Neural cell (in vitro differentiated cells): ENCODE data around the gene LIMCH1.
A peak's percentile ranks its signal among the peaks of the same experiment; 100 is the strongest.

Experiments used
- CTCF ChIP-seq: fragments of 450-650 bp; IDR thresholded peaks from 2 replicates; pipeline ENCODE4 v1.5.1; 2014; ENCODE audit warnings: antibody characterized with exemption, mild to moderate bottlenecking, moderate library complexity; ENCODE audit not compliant: poor library complexity, severe bottlenecking
- EZH2 ChIP-seq: fragments of 200-600, 300-800 bp; shearing (Covaris generic), sonication (generic); IDR thresholded peaks from 2 replicates; pipeline ENCODE4 v1.6.1; 2014; ENCODE audit warnings: antibody characterized with exemption, low read length, borderline replicate concordance, mild to moderate bottlenecking; ENCODE audit not compliant: insufficient read depth, poor library complexity, severe bottlenecking
- POLR2AphosphoS5 ChIP-seq: IDR thresholded peaks from 2 replicates; pipeline ENCODE4 v1.6.1; 2012
- RAD21 ChIP-seq: fragments of 450-650 bp; conservative IDR thresholded peaks from 2 replicates; pipeline ENCODE4 v1.6.1; 2014; ENCODE audit warnings: antibody characterized with exemption, mild to moderate bottlenecking, moderate library complexity
- REST ChIP-seq: IDR thresholded peaks from 2 replicates; pipeline ENCODE4 v1.6.1; 2012; ENCODE audit warnings: borderline replicate concordance
- TAF1 ChIP-seq: IDR thresholded peaks from 2 replicates; pipeline ENCODE4 v1.6.1; 2012; ENCODE audit warnings: low read depth

- TF ChIP-seq CTCF, result peak; percentile 93
- TF ChIP-seq POLR2AphosphoS5, result peak; percentile 25
- TF ChIP-seq RAD21, result peak; percentile 87
- TF ChIP-seq REST, result no peak
- TF ChIP-seq EZH2, result no peak
- TF ChIP-seq TAF1, result no peak
Measured at GRCh38 chr4:41644288-41644914, 106.4 kb downstream of the LIMCH1 start.
